ENCODE data around the gene ZC3H7B. TPM values are rescaled to one million over a fixed set of nuclear protein-coding genes. Genes with fewer than 3 reads are reported as not detected.

Gene ZC3H7B
- total RNA-seq, 2 experiments from 2014 or later, result 29.5 to 32.7 TPM

GRCh38 chr22:41345807-41346335, 44.5 kb downstream of the ZC3H7B start:
- no peaks in the 10 kb centered on the region for H3K27me3 Mint-ChIP-seq
- H3K9me3 Mint-ChIP-seq, result no peaks in the 10 kb centered on the region
- POLR2A ChIA-PET, result no interaction called here
- intact Hi-C loops (cut with DNase I, micrococcal nuclease), result no loop called here
- ATAC-seq (ENCODE audit: poor library complexity), result no peak
- Histone ChIP-seq H3K27me3 (ENCODE audit: control insufficient read depth in 1 of 2, insufficient read depth in 2 of 2, low read length in 2 of 2) (no peaks in the 10 kb centered on the region), H3K36me3 (ENCODE audit: insufficient read depth, low read length) (peaks cover 85% of the 10 kb centered on the region), H3K9me3 (ENCODE audit: control insufficient read depth in 1 of 2, insufficient read depth in 1 of 2, low read length in 2 of 2) (no peaks in the 10 kb centered on the region), H3K27ac (ENCODE audit: low read depth in 1 of 2, low read length in 2 of 2) (no peak overlapping the region), H3K4me1 (ENCODE audit: insufficient read depth, low read length) (no peaks in the 10 kb centered on the region), H3K4me3 (ENCODE audit: low read length) (no peak overlapping the region)
- H3K36me3 Mint-ChIP-seq (ENCODE audit: low read depth), result peaks cover 74% of the 10 kb centered on the region
- CTCF ChIA-PET, result no interaction called here
- H3K4me1 Mint-ChIP-seq (ENCODE audit: low read depth), result no peaks in the 10 kb centered on the region
- no peak for TF ChIP-seq CTCF (IDR thresholded peaks at IDR 0.05)
- H3K27ac Mint-ChIP-seq, result no peak overlapping the region
- no peak overlapping the region for H3K4me3 Mint-ChIP-seq
- DNase-seq, result no peak

- POLR2A ChIA-PET, result no interaction called here
- no peaks in the 10 kb centered on the region for H3K9me3 ChIP-seq (ENCODE audit: control insufficient read depth in 1 of 2, insufficient read depth in 1 of 2, low read length in 2 of 2)
- no peaks in the 10 kb centered on the region for H3K4me1 Mint-ChIP-seq (ENCODE audit: low read depth)
- ATAC-seq (ENCODE audit: poor library complexity), result no peak
- peaks cover 77% of the 10 kb centered on the region for H3K36me3 Mint-ChIP-seq (ENCODE audit: low read depth)
- CTCF ChIA-PET, result no interaction called here
- no peak for TF ChIP-seq CTCF (IDR thresholded peaks at IDR 0.05)
- DNase-seq, result no peak
- H3K9me3 Mint-ChIP-seq, result no peaks in the 10 kb centered on the region
- no peaks in the 10 kb centered on the region for H3K27me3 Mint-ChIP-seq
- H3K27ac Mint-ChIP-seq, result no peak overlapping the region
- no peak overlapping the region for H3K27ac ChIP-seq (ENCODE audit: low read depth in 1 of 2, low read length in 2 of 2)
- H3K4me3 Mint-ChIP-seq, result no peak overlapping the region
- H3K4me1 ChIP-seq (ENCODE audit: insufficient read depth, low read length), result no peaks in the 10 kb centered on the region
- intact Hi-C loops (cut with DNase I, micrococcal nuclease), result no loop called here
- H3K4me3 ChIP-seq (ENCODE audit: low read length), result no peak overlapping the region
- H3K36me3 ChIP-seq (ENCODE audit: insufficient read depth, low read length), result peaks cover 91% of the 10 kb centered on the region
- H3K27me3 ChIP-seq (ENCODE audit: control insufficient read depth in 1 of 2, insufficient read depth in 2 of 2, low read length in 2 of 2), result no peaks in the 10 kb centered on the region
Measured at GRCh38 chr22:41347066-41347859, 45.9 kb downstream of the ZC3H7B start.

GRCh38 chr22:41348964-41349484, 47.7 kb downstream of the ZC3H7B start:
- ChIA-PET POLR2A (no interaction called here), CTCF (no interaction called here)
- DNase-seq (no peak), ATAC-seq (ENCODE audit: poor library complexity) (no peak)
- H3K9me3 ChIP-seq (ENCODE audit: control insufficient read depth in 1 of 2, insufficient read depth in 1 of 2, low read length in 2 of 2), result no peaks in the 10 kb centered on the region
- Mint-ChIP-seq H3K4me1 (ENCODE audit: low read depth) (no peaks in the 10 kb centered on the region), H3K4me3 (no peak overlapping the region), H3K27ac (no peak overlapping the region), H3K36me3 (ENCODE audit: low read depth) (peaks cover 72% of the 10 kb centered on the region), H3K27me3 (no peaks in the 10 kb centered on the region), H3K9me3 (no peaks in the 10 kb centered on the region)
- no peaks in the 10 kb centered on the region for H3K4me1 ChIP-seq (ENCODE audit: insufficient read depth, low read length)
- no peak for TF ChIP-seq CTCF (IDR thresholded peaks at IDR 0.05)
- no peak overlapping the region for H3K27ac ChIP-seq (ENCODE audit: low read depth in 1 of 2, low read length in 2 of 2)
- no peak overlapping the region for H3K4me3 ChIP-seq (ENCODE audit: low read length)
- intact Hi-C loops (cut with DNase I, micrococcal nuclease), result no loop called here
- H3K36me3 ChIP-seq (ENCODE audit: insufficient read depth, low read length), result peaks cover 88% of the 10 kb centered on the region
- no peaks in the 10 kb centered on the region for H3K27me3 ChIP-seq (ENCODE audit: control insufficient read depth in 1 of 2, insufficient read depth in 2 of 2, low read length in 2 of 2)

Data from CD4-positive, alpha-beta T cell (primary cell).